CD4-positive, alpha-beta T cell treated with Interleukin-1 beta for 1 hour (primary cell): Measurements from ENCODE around the gene EIF4H.
"Not testable (repeated sequence)": the region's sequence is repeated elsewhere in the genome, so short reads cannot be mapped to it uniquely, and the experiment has no call there.

Experiments
- DNase-seq, 2 donors: peaks; one replicate each; pipeline ENCODE4 v3.0.0-alpha.2; 2020 to 2022

EIF4H gene

DNA sequence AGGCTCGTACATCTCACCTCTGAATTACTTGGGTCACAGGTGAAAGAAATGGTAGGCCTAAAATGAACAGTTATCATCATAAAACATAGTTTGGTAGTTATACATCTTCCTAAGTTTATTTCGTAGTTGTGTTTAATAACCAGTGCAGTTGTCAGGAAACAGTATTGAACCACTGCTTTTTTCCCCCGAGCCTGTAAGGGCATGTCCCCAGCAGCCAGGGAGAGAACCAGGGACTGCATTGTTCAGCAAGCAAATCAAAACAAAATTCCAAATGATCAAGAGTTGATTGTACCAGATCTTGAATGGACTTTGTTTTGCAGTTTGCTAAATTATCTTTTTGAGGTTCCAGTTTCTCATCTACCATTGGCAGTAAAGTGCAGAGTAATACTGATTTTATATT, 2.4 kb downstream of the EIF4H start:
- DNase-seq, result no peak

DNA sequence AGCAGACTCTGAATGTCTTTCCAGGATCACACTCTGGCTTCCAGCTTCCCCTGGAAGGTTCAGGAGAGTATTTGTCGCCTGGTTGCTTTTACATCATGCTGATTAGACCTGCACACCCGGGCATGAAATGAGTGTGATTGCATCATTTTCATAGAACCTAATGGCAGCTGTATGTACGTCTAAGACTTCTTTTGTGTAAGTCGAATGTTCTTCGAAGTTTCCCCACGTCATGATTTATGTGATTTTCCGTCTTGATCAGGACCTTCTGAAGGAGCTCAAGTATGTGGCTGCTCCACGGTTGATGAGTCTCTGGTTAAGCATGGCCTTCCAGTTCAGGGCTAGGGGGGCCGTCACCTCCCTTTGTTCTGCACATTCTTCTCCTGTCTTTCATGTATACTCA, 4.5 kb downstream of the EIF4H start:
- no peak for DNase-seq

DNA sequence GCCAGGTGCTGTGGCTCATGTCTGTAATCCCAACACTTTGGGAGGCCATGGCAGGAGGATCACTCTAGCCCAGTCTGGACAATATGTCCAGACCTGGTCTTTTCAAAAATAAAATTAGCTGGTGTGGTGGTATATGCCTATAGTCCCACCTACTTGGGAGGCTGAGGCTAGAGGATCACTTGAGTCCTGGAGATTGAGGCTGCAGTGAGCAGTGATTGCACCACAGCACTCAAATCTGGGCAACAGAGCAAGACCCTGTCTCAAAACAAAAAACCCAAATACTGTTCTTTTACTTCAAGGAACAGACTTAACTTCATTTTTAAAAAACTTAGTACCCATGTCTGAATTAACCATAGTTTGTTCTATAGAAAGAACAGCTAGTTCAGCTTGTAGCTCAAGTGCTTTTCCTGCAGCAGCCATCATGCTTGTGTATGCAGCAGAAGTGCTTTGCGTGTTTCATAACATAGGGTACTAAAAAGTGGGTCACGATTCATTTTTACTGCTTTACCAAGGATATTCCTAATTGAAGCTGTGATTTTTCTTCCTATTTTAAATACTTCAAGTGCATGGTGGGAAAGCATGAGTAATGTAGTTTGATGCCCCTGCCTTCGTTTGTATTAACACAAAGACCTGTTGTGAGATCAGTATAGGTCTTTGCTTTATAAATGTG, 5.9 kb downstream of the EIF4H start:
- no peak for DNase-seq

DNA sequence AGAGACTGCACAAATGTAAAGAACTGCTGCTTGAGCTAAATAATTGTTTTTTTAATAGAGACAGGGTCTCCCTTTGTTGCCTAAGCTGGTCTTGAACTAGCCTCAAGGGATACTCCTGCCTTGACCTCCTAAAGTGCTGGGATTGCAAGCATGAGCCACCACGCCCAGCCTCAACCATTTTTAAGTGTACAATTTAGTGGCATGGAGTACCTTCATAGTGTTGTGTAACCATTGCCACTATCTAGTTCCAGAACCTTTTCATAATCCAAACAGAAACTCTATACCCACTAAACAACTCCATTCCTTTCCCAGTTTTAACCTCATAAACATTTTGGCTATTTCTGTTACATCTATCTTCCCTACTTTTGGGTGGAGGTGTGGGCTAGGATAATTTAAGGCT, 6.7 kb downstream of the EIF4H start:
- no peak for DNase-seq

DNA sequence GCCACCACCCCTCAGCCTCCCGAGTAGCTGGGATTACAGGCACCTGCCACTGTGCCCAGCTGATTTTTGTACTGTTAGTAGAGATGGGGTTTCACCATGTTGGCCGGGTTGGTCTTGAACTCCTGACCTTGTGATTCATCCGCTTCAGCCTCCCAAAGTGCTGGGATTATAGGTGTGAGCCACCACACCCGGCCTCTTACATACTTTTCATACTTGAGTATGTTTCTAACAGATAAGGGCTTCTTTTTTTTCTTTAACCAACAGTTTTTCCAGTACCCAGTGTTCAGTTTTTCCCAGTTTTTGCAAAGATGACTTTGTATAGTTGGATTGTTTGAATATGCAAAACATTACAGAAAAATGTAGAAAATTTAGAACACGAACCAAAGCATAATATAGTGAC, 7.7 kb downstream of the EIF4H start:
- DNase-seq, result no peak

DNA sequence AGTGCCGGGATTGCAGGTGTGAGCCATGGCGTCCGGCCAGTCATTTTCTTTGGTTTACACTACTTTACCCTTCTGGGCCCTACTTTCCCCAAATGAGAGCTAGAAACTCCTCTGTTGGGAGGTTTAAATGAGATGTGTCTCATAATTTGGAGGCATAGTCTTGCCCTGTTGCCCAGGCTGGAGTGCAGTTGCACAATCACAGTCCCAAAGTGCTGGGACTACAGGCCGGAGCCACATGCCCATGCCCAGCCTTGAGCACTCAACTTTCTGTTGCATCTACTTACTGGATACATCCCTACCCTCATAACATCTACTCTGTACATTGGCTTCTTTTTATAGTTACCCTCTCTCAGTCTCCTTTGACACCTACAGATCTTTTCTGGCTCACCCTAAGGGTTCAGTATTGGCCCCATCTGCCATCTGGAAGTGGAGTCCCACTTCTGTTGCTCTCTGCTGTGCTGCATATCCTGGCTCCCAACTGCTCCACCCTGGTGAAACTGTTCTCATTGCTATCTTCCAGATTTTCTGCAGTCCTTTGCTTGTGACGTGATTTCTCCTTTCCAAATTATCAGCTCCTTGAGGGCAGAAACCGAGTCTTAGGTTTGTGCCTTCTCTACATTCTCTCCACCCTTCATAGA, 8.4 kb downstream of the EIF4H start:
- DNase-seq, result no peak

DNA sequence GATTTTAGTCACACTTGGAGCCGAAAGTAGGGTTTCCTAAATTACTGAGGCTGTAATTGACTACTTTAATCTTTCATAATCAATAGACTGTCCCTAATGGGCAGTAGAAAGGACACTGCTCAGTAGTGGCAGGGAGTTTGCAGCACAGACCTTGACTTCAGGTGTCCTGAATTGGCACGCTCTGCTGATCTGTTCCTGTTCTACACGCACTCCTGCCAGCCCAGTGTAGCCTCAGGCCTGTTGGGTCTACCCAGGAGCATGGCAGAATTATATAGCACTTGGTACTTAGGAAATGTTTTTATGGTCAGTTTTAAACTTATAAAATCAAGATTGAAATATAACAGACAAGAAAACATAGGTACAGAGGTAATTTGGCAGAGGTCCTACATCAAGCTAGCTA, 9.0 kb downstream of the EIF4H start:
- no peak for DNase-seq

DNA sequence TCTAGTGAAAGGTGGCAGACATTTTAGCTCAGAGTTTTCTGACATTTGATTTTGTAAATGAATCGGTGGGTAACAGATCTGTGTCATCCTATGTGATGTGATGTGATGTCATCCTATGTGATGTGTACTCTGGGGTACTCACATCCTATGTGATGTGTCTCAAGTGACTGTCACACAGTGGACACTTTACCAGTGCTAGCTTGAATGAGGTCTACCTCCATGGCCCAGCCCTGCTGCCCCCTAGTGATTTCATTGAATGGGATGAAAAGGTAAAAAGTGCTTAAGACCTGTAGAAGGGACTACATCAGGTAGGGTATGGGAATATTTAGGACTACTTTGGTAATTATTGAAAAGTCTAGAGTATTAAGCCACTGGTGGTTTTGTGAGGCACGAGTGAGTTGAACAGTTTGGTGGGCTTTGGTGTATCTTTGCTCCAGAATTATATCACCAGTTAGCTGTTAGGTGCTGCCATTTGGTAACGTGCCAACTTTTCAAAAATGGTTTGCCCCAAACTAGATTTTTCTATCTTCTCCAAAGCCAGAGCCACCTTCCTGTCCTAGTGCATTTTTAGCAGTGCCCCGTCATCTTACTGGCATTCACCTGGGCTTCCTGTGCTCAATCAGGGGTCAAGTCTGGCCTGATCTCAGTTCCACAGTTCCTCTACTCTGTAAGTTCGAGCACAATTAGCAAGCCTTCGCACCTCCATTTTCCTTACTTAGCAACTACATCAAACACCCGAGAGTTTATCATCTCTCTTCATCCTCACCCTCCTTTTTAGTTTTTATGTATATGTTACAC, 9.7 kb downstream of the EIF4H start:
- peak in 1 of 2 donors; percentile 24 for DNase-seq

DNA sequence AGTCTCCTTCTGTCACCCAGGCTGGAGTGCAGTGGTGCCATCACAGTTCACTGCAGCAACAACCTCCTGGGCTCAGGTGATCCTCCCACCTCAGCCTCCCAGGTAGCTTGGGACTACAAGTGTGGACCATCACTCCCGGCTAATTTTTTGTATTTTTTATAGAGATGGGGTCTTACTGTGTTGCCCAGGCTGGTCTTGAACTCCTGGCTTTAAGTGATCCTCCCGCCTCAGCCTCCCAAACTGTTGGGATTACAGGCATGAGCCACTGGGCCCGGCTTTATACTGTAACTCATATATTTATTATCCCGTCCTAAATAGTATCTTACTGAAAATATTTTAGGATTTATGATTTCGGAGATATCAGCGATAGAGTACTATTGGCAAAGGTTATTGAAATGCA, 10.9 kb downstream of the EIF4H start:
- DNase-seq, result no peak

DNA sequence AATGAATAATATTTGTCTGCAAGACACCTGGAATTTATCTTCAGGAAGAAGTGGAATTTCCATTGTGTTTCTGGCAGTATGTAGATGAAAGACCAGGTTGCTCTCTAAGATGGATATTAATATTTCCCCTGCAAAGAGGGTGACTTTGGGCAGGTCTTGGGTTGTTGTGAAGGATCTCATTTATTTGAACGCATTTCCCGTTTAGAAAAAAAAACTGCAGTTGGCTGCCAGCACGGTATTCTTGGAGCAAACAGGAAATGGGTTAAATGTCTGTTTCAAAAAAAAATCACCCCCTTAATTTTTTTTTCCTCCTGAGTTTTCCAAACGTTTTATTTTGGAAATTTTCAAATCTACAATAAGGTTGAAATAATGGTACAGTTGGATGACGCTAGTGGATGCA, 11.5 kb downstream of the EIF4H start:
- no peak for DNase-seq

DNA sequence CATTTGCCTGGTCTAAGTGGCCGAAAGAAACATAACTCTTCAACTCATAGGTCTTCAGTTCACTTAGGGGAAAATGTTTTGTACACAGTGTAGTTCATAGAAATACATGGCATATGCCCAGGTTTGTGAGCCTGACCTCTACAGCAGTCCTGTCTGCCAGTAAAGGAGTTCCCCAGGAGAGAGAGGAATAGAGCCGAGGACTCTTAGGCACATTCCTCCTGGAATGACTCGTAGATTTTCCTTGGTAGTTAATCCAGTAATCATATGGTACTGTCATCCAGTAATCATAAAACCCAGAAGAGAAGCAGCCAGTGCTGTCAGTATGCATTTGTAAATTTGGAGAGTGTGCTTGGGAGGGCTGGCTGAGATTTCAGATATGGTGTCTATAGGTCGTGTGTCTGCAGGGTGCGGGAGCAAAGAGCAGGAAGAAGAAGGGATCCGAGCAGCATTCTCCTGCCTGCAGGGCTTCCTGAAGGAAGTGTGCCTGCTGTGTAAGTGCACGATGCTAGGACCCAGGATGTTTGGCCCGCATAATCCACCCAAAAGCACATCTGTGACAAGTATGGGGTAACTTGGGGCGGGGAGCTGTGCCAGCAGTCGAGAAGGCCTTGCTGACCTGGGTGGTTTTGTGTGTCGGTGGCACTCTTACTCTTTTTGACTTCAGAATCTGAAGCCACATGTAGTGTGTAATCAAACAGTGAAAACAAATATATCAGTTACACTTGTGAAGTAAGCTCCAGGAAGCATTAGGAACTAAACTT, 13.9 kb downstream of the EIF4H start:
- no peak for DNase-seq

DNA sequence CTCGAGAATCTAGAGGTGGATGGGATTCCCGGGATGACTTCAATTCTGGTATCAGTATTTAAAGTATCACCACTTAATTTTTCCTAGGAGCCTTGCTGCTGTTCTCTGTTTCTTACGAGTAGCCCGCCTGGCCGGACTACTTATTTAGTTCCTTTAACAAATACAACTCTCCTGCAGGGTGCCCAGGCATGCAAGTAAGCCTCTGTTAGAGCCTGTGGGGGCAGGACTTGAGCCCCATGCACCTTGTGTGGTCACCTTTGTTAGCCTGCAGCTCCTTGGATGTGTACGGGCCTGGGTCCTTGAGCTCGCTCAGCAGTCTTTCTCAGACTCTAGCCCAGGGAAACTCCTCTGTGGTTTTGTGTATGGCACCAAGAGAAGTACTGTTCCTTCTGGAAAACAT, 16.1 kb downstream of the EIF4H start:
- no peak for DNase-seq

DNA sequence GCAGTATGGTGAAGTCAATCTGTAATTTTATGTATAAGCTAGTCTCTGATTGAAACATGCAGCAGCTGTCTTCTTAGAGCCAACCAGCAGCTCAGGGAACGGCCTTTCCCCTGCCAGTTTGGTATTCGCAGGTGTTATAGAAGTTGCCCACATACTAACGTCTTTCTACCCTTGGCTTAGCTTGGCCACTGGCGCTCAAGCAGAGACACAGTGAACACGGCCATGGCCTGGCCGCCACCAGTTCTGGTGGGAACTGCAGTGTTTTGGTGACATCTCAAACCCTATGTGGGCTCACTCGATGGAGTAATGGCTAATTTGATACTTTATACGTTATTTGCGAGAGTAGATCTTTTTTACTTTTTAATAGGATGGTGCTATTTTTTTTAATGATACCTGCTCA, 17.1 kb downstream of the EIF4H start:
- DNase-seq, result no peak

DNA sequence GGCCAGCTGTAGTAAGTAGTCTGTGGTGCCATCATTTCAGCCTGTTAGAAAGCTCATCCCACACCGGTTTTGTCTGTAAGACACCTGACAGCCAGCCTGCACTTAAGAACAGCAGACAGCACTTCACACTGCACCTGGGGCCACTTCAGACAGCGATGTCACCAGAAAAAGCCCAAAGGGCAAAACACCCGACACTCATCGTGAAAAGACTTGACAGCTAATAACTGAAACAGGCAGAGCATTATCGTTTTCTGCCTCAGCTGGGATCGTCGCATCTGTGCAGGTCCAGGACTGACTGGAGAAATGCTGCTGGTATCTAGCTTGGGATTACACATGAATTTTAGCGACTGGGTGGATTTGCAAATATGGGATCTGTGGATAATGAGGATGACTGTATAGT, 18.9 kb downstream of the EIF4H start:
- DNase-seq, result no peak

DNA sequence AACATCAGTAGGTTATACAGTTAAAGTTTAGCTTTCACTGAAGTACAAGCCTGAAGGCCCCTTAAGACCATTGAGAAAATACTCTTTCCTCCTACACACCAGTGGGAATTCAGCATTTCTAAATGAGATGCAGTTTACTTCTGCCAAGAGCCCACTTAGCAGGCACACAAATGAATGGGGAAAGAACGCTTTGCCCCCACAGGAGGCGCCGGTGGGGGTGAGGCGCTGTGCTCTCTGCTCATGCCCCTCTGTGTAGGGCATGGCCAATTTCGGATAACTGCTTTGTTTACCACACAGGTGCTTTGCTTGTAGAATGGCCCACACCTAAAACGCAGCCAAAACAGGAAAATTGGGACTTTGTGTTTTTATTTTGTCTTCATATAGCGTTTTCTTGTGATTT, 19.8 kb downstream of the EIF4H start:
- DNase-seq, result no peak

DNA sequence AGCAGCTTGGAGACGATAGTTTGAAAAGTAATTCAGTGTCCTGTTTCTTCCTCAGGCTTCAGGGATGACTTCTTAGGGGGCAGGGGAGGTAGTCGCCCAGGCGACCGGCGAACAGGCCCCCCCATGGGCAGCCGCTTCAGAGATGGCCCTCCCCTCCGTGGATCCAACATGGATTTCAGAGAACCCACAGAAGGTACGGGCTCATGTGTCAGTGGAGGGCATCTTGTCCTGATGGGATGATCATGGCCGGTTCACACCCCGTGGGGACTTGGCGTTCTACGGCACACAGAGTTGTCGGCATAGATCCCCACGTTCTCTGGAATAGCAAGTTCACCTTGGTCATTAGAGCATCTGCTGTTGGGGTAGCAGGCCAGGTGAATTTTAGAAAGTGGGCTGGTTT, 20.5 kb downstream of the EIF4H start:
- DNase-seq, result no peak

DNA sequence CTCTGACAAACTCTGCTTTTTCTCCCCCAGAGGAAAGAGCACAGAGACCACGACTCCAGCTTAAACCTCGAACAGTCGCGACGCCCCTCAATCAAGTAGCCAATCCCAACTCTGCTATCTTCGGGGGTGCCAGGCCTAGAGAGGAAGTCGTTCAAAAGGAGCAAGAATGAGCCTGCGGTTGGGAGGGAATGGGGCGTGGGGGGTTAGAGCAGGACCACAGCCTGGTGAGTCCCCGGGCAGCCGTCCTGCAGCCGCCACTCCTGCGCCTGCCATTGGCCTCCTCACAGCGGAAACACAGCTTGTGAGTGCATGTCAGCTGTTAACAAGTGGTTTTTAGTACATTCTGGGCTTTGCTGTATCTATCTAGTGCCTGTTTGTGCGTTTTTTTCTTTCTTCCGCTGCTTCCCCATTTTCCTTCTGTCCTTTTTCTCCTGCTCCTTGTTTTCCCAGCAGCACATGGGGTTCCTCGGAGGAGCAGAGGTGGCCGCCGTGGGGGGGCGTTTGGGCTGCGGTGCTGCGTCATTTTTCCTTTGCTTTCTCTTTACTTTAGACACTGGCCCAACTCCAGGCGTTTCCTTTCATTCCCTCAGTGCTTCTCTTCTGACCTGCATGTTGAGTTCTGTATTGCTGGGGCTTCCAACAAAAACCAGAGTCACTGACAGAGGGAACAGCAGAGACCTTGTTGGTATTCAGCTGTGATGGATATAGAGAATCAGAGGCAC, 21.1 kb downstream of the EIF4H start:
- DNase-seq, result not testable (repeated sequence)

DNA sequence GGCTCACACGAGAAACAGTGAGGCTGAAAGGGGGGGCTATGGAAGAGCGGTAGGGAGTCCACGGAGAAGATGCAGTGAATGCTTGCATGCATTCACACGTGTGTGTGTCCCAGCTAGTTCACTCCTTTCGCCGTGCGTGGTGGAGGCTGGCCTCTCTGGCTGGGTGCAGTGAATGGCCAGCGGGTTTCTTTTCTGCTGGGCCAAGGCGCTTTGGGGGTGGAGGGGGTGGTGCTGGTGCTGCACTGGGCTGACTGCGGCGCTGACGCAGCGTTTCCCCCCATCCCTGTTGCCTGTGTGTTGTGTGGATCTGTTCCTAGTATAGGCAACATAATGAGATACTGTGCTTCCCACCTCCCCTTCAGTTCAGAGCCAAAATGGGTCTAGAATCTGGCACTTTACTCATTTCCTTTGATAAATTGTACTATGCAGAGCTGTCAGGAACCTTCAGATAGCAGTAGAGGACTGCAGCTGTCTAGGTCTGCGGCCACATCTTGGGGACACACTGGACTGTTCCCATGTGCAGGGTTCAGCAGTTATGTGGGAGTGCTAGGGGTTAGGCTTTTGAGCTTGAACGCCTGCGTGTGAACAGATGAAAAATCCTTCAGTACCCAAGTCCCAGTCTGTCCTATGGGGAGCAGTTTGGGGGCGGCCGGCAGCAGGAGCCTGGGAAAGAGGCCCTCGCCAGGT, 22.0 kb downstream of the EIF4H start:
- DNase-seq, result not testable (repeated sequence)

DNA sequence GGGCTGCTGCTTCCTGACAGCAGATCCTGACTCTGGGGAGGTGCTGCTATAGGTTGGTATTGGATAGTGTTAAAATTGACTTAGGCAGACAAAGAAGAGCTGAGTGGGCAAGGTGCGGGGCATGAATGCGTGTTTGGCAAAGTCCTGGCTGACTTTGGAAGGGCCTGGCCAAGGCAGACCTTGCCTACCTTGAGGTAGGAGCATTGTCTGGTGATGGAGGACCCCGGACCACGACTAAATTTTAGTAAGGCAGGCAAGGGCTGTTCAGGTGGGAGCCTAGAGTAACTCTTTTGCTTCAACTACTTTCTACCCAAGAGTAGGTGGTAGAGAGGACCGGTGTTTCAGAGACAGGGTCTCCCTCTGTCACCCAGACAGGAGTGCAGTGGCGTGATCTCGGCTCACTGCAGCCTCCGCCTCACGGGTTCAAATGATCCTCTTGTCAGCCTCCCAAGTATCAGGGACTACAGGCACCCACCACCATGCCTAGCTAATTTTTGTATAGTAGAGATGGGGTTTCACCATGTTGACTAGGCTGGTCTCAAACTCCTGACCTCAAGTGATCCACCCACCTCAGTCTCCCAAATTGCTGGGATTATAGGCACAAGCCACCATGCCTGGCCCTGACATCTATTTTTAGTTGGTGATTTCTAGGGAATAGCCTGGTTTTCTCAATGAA, 23.4 kb downstream of the EIF4H start:
- no peak for DNase-seq

DNA sequence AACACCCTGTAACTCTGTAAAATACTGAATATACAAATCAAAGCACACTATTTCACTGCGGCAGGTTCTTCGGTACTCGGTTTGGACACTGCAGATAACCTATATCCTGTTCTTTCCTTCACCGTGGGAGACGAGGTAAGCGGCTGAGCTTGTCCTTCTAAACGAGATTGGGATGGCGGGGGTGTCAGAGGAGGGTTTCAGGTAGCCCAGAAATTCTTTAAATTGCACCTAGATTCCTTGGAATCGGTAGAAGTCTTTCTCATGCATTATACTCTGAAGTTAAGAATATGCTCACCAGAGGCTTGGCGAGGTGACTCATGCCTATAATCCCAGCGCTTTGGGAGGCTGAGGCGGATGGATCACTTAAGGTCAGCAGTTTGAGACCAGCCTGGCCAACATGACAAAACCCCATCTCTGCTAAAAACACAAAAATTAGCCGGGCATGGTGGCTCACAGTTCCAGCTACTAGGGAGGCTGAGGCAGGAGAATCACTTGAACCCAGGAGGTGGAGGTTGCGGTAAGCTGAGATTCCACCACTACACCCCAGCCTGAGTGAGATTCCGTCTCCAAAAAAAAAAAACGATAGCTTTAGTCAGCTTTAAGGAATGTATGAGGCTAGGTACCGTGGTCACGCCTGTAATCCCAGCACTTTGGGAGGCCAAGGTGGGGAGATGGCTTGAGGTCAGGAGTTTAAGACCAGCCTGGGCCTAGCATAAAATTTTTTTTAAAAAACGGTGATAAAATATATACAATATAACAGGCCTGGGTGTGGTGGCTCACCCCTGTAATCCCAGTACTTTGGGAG, 25.6 kb downstream of the EIF4H start:
- no peak for DNase-seq
